HepG2 (cell line): ENCODE results near the gene TEAD3. TPM values are rescaled to one million over a fixed set of nuclear protein-coding genes. Genes with fewer than 3 reads are reported as not detected.

Experiments used
- CEBPB ChIP-seq: IDR thresholded peaks from 2 replicates; pipeline ENCODE4 v1.6.1; 2011; ENCODE audit warnings: low read depth, low read length, improper control_type of control experiment, borderline replicate concordance
- HNF4G ChIP-seq, 2 experiments: sonication (generic) in 1 of 2; formaldehyde crosslinking in 1 of 2; IDR thresholded peaks; 2 replicates each; pipeline versions ENCODE4 v1.4.0 to v1.6.1; 2011 to 2020; ENCODE audit warnings: borderline replicate concordance in 2 of 2, low read depth in 2 of 2, mild to moderate bottlenecking in 2 of 2, low read length in 1 of 2, missing genetic modification reagents in 1 of 2, moderate library complexity in 1 of 2
- KLF12 ChIP-seq: sonication (generic); formaldehyde crosslinking; IDR thresholded peaks from 2 replicates; pipeline ENCODE4 v1.4.0; 2020; ENCODE audit warnings: missing genetic modification reagents, borderline replicate concordance
- POLR2AphosphoS2 ChIP-seq: IDR thresholded peaks from 2 replicates; pipeline ENCODE4 v1.6.1; 2011; ENCODE audit warnings: low read depth, low read length, improper control_type of control experiment
- SP5 ChIP-seq: IDR thresholded peaks from 2 replicates; pipeline ENCODE4 v1.6.1; 2016; ENCODE audit warnings: low read depth, borderline replicate concordance
- ZKSCAN8 ChIP-seq: IDR thresholded peaks from 2 replicates; pipeline ENCODE4 v1.6.1; 2016; ENCODE audit warnings: borderline replicate concordance, missing genetic modification reagents, missing compliant biosample characterization
- ZNF335 ChIP-seq: sonication (generic); formaldehyde crosslinking; IDR thresholded peaks from 2 replicates; pipeline ENCODE4 v1.4.0; 2020; ENCODE audit warnings: missing genetic modification reagents
- ZNF83 ChIP-seq: sonication (generic); formaldehyde crosslinking; IDR thresholded peaks from 2 replicates; pipeline ENCODE4 v1.4.0; 2020; ENCODE audit warnings: missing genetic modification reagents, mild to moderate bottlenecking, borderline replicate concordance
- polyA plus RNA-seq, 8 experiments: library from polyadenylated mRNA; depleted of rRNA in 3 of 8; stranded (reverse) in 7 of 8; unstranded in 1 of 8; fragments of >200 nt; fragmentation: Illumina TruSeq in 4 of 8; extraction: Trizol in 4 of 8; gene quantifications; 2 replicates each; pipeline versions ENCODE4 v1.2.1 to v1.2.3, GENCODE V29; 2011 to 2016; ENCODE audit warnings: low read depth in 4 of 8, missing spikeins in 1 of 8, mixed read lengths in 1 of 8; ENCODE audit not compliant: insufficient read depth in 1 of 8
- total RNA-seq, 5 experiments: library from RNA; depleted of rRNA; stranded (reverse); fragments of >200 nt; fragmentation: Illumina TruSeq; extraction: Trizol; gene quantifications; 2 replicates each; pipeline ENCODE4 v1.2.3, GENCODE V29; 2016; ENCODE audit warnings: low read depth in 1 of 5
- TF ChIP-seq, protein P1 (sequence below): sonication (generic); formaldehyde crosslinking; IDR thresholded peaks from 2 replicates; pipeline ENCODE4 v1.8.0; 2022; ENCODE audit warnings: missing genetic modification reagents, mild to moderate bottlenecking, inconsistent platforms, borderline replicate concordance
- TF ChIP-seq, protein P2 (sequence below): sonication (generic); formaldehyde crosslinking; IDR thresholded peaks from 2 replicates; pipeline ENCODE4 v1.4.0; 2020; ENCODE audit warnings: mild to moderate bottlenecking, missing genetic modification reagents
- TF ChIP-seq, protein P3 (sequence below): sonication (generic); formaldehyde crosslinking; IDR thresholded peaks from 2 replicates; pipeline ENCODE4 v1.5.0; 2020; ENCODE audit warnings: mild to moderate bottlenecking, missing genetic modification reagents, borderline replicate concordance
- TF ChIP-seq, protein P4 (sequence below): sonication (generic); formaldehyde crosslinking; IDR thresholded peaks from 2 replicates; pipeline ENCODE4 v1.4.0; 2020; ENCODE audit warnings: mild to moderate bottlenecking, missing genetic modification reagents

TEAD3 gene
- total and polyA plus RNA-seq, 2 of the 13 experiments (the other 11 are each of a cell fraction or from before 2014, with no cell fraction given) = 15.1 to 16.5 TPM

DNA sequence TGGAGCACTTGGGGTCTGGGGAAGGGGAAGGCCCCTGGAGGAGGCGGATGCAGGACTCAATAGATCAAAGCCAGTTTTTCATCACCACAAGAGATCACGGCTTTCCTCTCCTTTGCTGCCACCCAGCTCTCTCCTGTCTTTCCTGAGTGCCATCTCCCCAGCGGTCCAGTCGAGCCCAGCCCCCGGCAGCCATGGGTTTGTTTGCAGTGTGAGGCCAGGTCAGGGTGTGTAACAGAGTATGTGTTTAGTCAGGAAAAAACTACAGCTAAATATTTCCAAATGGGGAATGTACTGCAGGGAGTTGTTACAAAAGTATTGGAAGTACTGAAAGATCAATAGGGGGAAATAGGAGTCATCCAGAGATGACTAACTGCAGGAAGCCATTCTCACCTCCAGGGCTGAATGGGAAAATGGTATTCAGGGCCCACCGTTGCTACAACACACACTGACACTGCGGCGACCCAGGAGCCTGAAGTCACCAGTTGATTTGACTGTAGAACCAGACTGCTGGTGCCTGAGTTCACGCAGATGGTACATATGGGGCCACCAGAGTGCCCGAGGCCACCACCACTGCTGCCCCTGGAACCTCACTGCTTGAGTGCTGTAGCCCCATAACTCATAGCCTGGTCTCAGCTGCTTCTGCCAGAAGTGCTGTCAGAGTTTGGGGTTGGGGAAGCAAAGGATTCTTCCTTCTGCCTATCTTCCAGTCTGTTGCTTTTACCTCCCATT, 68.3 kb downstream of the TEAD3 start (continued):
- no peak; the same call in 1 of the 2 replicates for TF ChIP-seq SP5 (CRISPR knock-in tag)
- TF ChIP-seq, protein P1, sequence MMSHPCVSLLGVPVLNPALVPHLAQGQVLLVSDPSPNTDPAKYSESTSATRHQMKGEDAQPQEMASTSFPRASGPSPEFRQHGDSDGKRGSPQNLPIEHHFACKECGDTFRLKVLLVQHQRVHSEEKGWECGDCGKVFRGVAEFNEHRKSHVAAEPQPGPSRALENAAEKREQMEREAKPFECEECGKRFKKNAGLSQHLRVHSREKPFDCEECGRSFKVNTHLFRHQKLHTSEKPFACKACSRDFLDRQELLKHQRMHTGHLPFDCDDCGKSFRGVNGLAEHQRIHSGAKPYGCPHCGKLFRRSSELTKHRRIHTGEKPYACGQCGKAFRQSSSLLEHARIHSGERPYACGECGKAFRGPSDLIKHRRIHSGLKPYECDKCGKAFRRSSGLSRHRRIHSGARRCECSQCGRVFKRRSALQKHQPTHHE (CRISPR knock-in tag) = 0 out of 2 replicates have a peak, but pooled peaks have one; percentile 7
- TF ChIP-seq, protein P2, sequence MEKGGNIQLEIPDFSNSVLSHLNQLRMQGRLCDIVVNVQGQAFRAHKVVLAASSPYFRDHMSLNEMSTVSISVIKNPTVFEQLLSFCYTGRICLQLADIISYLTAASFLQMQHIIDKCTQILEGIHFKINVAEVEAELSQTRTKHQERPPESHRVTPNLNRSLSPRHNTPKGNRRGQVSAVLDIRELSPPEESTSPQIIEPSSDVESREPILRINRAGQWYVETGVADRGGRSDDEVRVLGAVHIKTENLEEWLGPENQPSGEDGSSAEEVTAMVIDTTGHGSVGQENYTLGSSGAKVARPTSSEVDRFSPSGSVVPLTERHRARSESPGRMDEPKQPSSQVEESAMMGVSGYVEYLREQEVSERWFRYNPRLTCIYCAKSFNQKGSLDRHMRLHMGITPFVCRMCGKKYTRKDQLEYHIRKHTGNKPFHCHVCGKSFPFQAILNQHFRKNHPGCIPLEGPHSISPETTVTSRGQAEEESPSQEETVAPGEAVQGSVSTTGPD = no peak
- no peak for TF ChIP-seq KLF12 (CRISPR knock-in tag)
- no peak for TF ChIP-seq HNF4G (IDR thresholded peaks at IDR 0.05; ENCODE audit: borderline replicate concordance, low read depth, low read length)
- no peak for TF ChIP-seq HNF4G (CRISPR knock-in tag; IDR thresholded peaks at IDR 0.05; ENCODE audit: borderline replicate concordance, low read depth)
- TF ChIP-seq, protein P3, sequence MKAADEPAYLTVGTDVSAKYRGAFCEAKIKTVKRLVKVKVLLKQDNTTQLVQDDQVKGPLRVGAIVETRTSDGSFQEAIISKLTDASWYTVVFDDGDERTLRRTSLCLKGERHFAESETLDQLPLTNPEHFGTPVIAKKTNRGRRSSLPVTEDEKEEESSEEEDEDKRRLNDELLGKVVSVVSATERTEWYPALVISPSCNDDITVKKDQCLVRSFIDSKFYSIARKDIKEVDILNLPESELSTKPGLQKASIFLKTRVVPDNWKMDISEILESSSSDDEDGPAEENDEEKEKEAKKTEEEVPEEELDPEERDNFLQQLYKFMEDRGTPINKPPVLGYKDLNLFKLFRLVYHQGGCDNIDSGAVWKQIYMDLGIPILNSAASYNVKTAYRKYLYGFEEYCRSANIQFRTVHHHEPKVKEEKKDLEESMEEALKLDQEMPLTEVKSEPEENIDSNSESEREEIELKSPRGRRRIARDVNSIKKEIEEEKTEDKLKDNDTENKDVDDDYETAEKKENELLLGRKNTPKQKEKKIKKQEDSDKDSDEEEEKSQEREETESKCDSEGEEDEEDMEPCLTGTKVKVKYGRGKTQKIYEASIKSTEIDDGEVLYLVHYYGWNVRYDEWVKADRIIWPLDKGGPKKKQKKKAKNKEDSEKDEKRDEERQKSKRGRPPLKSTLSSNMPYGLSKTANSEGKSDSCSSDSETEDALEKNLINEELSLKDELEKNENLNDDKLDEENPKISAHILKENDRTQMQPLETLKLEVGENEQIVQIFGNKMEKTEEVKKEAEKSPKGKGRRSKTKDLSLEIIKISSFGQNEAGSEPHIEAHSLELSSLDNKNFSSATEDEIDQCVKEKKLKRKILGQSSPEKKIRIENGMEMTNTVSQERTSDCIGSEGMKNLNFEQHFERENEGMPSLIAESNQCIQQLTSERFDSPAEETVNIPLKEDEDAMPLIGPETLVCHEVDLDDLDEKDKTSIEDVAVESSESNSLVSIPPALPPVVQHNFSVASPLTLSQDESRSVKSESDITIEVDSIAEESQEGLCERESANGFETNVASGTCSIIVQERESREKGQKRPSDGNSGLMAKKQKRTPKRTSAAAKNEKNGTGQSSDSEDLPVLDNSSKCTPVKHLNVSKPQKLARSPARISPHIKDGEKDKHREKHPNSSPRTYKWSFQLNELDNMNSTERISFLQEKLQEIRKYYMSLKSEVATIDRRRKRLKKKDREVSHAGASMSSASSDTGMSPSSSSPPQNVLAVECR (CRISPR knock-in tag) = peak; percentile 57; the same call in 1 of the 2 replicates
- peak; percentile 68; the same call in 1 of the 2 replicates for TF ChIP-seq CEBPB
- no peak for TF ChIP-seq ZKSCAN8 (CRISPR knock-in tag)
- TF ChIP-seq, protein P4, sequence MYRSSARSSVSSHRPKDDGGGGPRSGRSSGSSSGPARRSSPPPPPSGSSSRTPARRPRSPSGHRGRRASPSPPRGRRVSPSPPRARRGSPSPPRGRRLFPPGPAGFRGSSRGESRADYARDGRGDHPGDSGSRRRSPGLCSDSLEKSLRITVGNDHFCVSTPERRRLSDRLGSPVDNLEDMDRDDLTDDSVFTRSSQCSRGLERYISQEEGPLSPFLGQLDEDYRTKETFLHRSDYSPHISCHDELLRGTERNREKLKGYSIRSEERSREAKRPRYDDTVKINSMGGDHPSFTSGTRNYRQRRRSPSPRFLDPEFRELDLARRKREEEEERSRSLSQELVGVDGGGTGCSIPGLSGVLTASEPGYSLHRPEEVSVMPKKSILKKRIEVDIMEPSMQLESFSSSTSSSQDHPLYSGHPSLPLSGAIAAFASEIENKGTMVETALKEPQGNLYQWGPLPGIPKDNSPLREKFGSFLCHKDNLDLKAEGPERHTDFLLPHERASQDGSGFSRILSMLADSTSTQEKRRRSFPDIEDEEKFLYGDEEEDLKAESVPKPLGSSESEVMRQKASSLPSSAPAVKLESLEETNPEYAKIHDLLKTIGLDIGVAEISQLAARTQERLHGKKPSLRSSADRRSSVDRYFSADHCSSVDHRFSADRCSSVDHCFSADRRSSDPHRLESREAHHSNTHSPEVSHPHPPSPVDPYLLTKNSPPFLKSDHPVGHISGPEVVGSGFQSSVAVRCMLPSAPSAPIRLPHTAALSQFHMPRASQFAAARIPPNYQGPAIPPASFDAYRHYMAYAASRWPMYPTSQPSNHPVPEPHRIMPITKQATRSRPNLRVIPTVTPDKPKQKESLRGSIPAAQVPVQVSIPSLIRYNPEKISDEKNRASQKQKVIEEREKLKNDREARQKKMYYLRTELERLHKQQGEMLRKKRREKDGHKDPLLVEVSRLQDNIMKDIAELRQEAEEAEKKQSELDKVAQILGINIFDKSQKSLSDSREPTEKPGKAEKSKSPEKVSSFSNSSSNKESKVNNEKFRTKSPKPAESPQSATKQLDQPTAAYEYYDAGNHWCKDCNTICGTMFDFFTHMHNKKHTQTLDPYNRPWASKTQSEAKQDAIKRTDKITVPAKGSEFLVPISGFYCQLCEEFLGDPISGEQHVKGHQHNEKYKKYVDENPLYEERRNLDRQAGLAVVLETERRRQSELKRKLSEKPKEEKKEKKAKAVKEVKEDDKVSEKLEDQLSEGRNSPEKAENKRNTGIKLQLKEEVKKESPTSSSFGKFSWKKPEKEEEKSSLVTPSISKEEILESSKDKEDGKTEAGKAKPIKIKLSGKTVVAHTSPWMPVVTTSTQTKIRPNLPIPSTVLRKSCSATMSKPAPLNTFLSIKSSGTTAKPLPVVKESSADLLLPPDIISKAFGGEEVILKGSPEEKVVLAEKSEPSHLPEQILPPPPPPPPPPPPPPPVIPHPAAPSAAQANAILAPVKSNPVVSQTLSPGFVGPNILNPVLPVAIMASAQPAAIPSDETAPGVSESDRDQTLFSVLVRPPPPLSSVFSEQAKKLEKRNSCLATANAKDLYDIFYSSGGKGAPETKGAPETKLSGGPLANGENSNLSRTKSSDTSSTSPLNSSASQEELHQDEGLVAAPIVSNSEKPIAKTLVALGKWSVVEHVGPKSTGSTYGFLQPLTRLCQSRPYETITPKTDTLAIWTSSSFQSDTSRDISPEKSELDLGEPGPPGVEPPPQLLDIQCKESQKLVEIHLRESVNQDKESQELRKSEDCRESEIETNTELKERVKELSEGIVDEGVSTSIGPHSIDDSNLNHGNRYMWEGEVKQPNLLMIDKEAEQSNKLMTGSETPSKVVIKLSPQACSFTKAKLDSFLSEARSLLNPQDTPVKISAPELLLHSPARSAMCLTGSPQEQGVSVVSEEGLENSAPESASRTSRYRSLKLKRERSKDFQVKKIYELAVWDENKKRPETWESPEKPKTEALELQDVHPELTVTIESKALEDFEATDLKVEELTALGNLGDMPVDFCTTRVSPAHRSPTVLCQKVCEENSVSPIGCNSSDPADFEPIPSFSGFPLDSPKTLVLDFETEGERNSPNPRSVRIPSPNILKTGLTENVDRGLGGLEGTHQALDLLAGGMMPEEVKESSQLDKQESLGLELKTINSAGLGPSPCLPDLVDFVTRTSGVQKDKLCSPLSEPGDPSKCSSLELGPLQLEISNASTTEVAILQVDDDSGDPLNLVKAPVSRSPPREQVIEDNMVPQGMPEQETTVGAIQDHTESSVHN = 0 out of 2 replicates have a peak, but pooled peaks have one; percentile 44
- no peak for TF ChIP-seq ZNF335 (CRISPR knock-in tag)
- TF ChIP-seq POLR2AphosphoS2 = no peak
- no peak for TF ChIP-seq ZNF83
